NOMO-1 treated with dmso at 0.1 percent for 144 hours (cell line): ENCODE measurements around the gene RNF207.

Experiments
- DNase-seq: peaks from one replicate; lab custom pipeline; 2025; ENCODE audit not compliant: unreplicated experiment; lab: John Stamatoyannopoulos, UW

RNF207 gene

GRCh38 chr1:6266641-6267040 is 60.7 kb downstream of the RNF207 start:
- DNase-seq = no peak

- DNase-seq = no peak
These were observed 61.9 kb downstream of the RNF207 start for GRCh38 chr1:6267686-6268322.

GRCh38 chr1:6268415-6268814 is 62.5 kb downstream of the RNF207 start:
- DNase-seq = no peak

- DNase-seq = no peak
These were observed 63.4 kb downstream of the RNF207 start for GRCh38 chr1:6269296-6269695.

- no peak for DNase-seq
These were observed 63.9 kb downstream of the RNF207 start for GRCh38 chr1:6269720-6270400.

GRCh38 chr1:6270401-6270800 is 64.5 kb downstream of the RNF207 start:
- DNase-seq = no peak
